WTC11 (cell line): ENCODE data around the gene ATP2C1. TPM values are rescaled to one million over a fixed set of nuclear protein-coding genes. Genes with fewer than 3 reads are reported as not detected.

ENCODE experiments used
- ATAC-seq: fragments of 200-7000 bp; cut with Tn5 transposase; 2 replicates; pipeline ENCODE4 v1.10.0; 2021; ENCODE audit warnings: mild to moderate bottlenecking, moderate library complexity
- CTCF ChIA-PET: fragments of 300-600 bp; sonication (Branson Sonifier 250); formaldehyde crosslinking; loops from one replicate; lab custom pipeline; 2021; ENCODE audit warnings: antibody characterized with exemption; lab: Charles Lee
- POLR2A ChIA-PET: fragments of 350-600 bp; sonication (Branson Sonifier 250); formaldehyde crosslinking; loops from one replicate; lab custom pipeline; 2021; ENCODE audit warnings: antibody characterized with exemption; lab: Charles Lee
- DNase-seq: peaks from one replicate; pipeline ENCODE4 v3.0.0; 2021; ENCODE audit warnings: low spot score
- H3K27ac Mint-ChIP-seq: 2 replicates; pipeline ENCODE4 v1.8.0; 2021; ENCODE audit warnings: mixed read lengths
- H3K27me3 Mint-ChIP-seq: 2 replicates; pipeline ENCODE4 v1.8.0; 2021; ENCODE audit warnings: low read depth, mild to moderate bottlenecking, moderate library complexity, mixed read lengths
- H3K36me3 Mint-ChIP-seq: 2 replicates; pipeline ENCODE4 v1.8.0; 2021; ENCODE audit warnings: mixed read lengths
- H3K4me1 Mint-ChIP-seq: 2 replicates; pipeline ENCODE4 v1.8.0; 2022; ENCODE audit warnings: mixed read lengths
- H3K4me3 Mint-ChIP-seq: 2 replicates; pipeline ENCODE4 v1.8.0; 2021; ENCODE audit warnings: mild to moderate bottlenecking, moderate library complexity, mixed read lengths
- H3K9me3 Mint-ChIP-seq: 2 replicates; pipeline ENCODE4 v1.8.0; 2021; ENCODE audit warnings: mixed read lengths
- ATF1 ChIP-seq: sonication (generic); formaldehyde crosslinking; IDR thresholded peaks from 2 replicates; pipeline ENCODE4 v1.8.1; 2023; ENCODE audit warnings: mild to moderate bottlenecking, moderate library complexity, missing genetic modification reagents
- CREB1 ChIP-seq: sonication (generic); formaldehyde crosslinking; IDR thresholded peaks from 2 replicates; pipeline ENCODE4 v1.8.0; 2023; ENCODE audit warnings: mild to moderate bottlenecking, missing genetic modification reagents
- E2F5 ChIP-seq: sonication (generic); formaldehyde crosslinking; IDR thresholded peaks from 2 replicates; pipeline ENCODE4 v1.8.1; 2022; ENCODE audit warnings: mild to moderate bottlenecking, moderate library complexity, missing genetic modification reagents
- ELF4 ChIP-seq: sonication (generic); formaldehyde crosslinking; IDR thresholded peaks from 2 replicates; pipeline ENCODE4 v1.8.1; 2022; ENCODE audit warnings: low read depth, mild to moderate bottlenecking, moderate library complexity, missing genetic modification reagents
- ETV6 ChIP-seq: sonication (generic); formaldehyde crosslinking; IDR thresholded peaks from 2 replicates; pipeline ENCODE4 v1.8.1; 2022; ENCODE audit warnings: mild to moderate bottlenecking, missing genetic modification reagents
- FOXP4 ChIP-seq: sonication (generic); formaldehyde crosslinking; IDR thresholded peaks from 2 replicates; pipeline ENCODE4 v1.8.0; 2022; ENCODE audit warnings: mild to moderate bottlenecking, missing genetic modification reagents
- GABPB1 ChIP-seq: sonication (generic); formaldehyde crosslinking; IDR thresholded peaks from 2 replicates; pipeline ENCODE4 v1.8.1; 2023; ENCODE audit warnings: mild to moderate bottlenecking, missing genetic modification reagents
- IRF2 ChIP-seq: sonication (generic); formaldehyde crosslinking; IDR thresholded peaks from 2 replicates; pipeline ENCODE4 v1.8.0; 2022; ENCODE audit warnings: low read depth, missing genetic modification reagents, borderline replicate concordance
- MXD4 ChIP-seq: fragments of 250-450 bp; sonication (Bioruptor Pico); IDR thresholded peaks from 2 replicates; pipeline ENCODE4 v1.8.0; 2021; ENCODE audit warnings: mild to moderate bottlenecking, moderate library complexity, borderline replicate concordance
- OVOL2 ChIP-seq: fragments of 250-450 bp; sonication (Bioruptor Pico); IDR thresholded peaks from 2 replicates; pipeline ENCODE4 v1.9.0; 2021; ENCODE audit warnings: mild to moderate bottlenecking, borderline replicate concordance
- TP53 ChIP-seq: sonication (generic); formaldehyde crosslinking; IDR thresholded peaks from 2 replicates; pipeline ENCODE4 v1.8.1; 2023; ENCODE audit warnings: mild to moderate bottlenecking, missing genetic modification reagents
- ZNF121 ChIP-seq: sonication (generic); formaldehyde crosslinking; IDR thresholded peaks from 2 replicates; pipeline ENCODE4 v1.8.0; 2023; ENCODE audit warnings: missing genetic modification reagents
- ZNF423 ChIP-seq: fragments of 250-450 bp; sonication (Bioruptor Pico); IDR thresholded peaks from 2 replicates; pipeline ENCODE4 v2.1.2; 2022; ENCODE audit warnings: mild to moderate bottlenecking, moderate library complexity
- total RNA-seq: library from RNA; stranded (reverse); gene quantifications from 3 replicates; pipeline ENCODE4 v1.2.3, GENCODE V29; 2021
- TF ChIP-seq, protein P1 (sequence below): sonication (generic); formaldehyde crosslinking; conservative IDR thresholded peaks from 2 replicates; pipeline ENCODE4 v1.8.1; 2023; ENCODE audit warnings: mild to moderate bottlenecking, low read depth, missing genetic modification reagents, moderate library complexity
- TF ChIP-seq, protein P2 (sequence below): fragments of 250-450 bp; sonication (Bioruptor Pico); IDR thresholded peaks from 2 replicates; pipeline ENCODE4 v1.9.0; 2021; ENCODE audit warnings: mild to moderate bottlenecking
- TF ChIP-seq, protein P3 (sequence below): sonication (generic); formaldehyde crosslinking; IDR thresholded peaks from 2 replicates; pipeline ENCODE4 v1.8.1; 2023; ENCODE audit warnings: mild to moderate bottlenecking, missing genetic modification reagents
- TF ChIP-seq, protein P4 (sequence below): fragments of 250-450 bp; sonication (Bioruptor Pico); IDR thresholded peaks from 2 replicates; pipeline ENCODE4 v1.8.0; 2021; ENCODE audit warnings: mild to moderate bottlenecking
- TF ChIP-seq, protein P5 (sequence below): sonication (generic); formaldehyde crosslinking; IDR thresholded peaks from 2 replicates; pipeline ENCODE4 v1.8.1; 2023; ENCODE audit warnings: mild to moderate bottlenecking, missing genetic modification reagents, moderate library complexity

Gene ATP2C1
- total RNA-seq, 1 experiment from 2014 or later = 62.5 TPM

DNA sequence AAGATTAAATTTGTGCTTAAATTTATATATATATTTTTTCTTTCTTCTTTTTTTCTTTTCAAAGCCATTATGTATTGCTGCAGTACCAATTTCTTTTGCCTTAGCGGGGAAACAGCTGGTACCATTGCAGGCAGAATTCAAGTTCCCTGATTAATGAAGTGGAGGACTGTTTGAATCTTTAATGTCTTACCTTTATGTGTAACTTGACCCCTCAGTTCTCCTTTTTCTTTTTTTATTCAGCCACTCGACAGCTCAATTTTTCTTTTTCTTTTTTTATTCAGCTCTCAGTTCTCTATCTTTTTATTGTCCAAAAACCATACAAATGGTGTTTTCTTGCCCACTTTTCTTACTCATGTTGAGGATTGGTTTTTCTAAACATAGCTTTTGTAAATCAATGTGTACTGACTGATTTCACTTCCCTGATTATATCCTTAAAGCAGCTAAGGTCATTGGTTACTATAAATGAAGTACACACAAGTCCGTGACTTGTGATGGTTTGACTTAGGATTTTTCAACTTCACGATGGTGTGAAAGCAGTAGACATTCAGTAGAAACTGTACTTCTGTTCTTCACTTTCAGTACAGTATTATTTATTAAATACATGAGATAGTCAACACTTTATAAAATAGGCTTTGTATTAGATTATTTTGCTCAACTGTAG is 22.8 kb downstream of the ATP2C1 start:
- no peak overlapping the region for H3K4me3 Mint-ChIP-seq
- CTCF ChIA-PET = interaction anchor here (1.5 to 1.8 kb wide), 2 partner anchors 11 to 23 kb away, joined by 4 to 8 read pairs; partner anchors contain the start of gene ATP2C1
- POLR2A ChIA-PET = no interaction called here

GRCh38 chr3:130918328-130918727 is 24.4 kb downstream of the ATP2C1 start:
- H3K27ac Mint-ChIP-seq = 0 out of 2 replicates have a peak overlapping the region, but pooled peaks have one; percentile 2
- ATAC-seq = no peak
- peaks cover 5% of the 10 kb centered on the region for H3K4me1 Mint-ChIP-seq
- no peak for DNase-seq
- POLR2A ChIA-PET = interaction anchor here (0.5 kb wide), 1 partner anchor 171 kb away, joined by 3 read pairs; no protein-coding TSS in a partner anchor
- no peaks in the 10 kb centered on the region for H3K27me3 Mint-ChIP-seq
- no peak overlapping the region for H3K4me3 Mint-ChIP-seq
- peaks cover 18% of the 10 kb centered on the region for H3K36me3 Mint-ChIP-seq
- CTCF ChIA-PET = no interaction called here
- H3K9me3 Mint-ChIP-seq = peaks cover 15% of the 10 kb centered on the region
- TF ChIP-seq FOXP4 (CRISPR knock-in tag) = no peak
- no peak for TF ChIP-seq CREB1 (CRISPR knock-in tag)
- no peak for TF ChIP-seq ZNF423 (CRISPR knock-in tag)
- TF ChIP-seq, protein P1, sequence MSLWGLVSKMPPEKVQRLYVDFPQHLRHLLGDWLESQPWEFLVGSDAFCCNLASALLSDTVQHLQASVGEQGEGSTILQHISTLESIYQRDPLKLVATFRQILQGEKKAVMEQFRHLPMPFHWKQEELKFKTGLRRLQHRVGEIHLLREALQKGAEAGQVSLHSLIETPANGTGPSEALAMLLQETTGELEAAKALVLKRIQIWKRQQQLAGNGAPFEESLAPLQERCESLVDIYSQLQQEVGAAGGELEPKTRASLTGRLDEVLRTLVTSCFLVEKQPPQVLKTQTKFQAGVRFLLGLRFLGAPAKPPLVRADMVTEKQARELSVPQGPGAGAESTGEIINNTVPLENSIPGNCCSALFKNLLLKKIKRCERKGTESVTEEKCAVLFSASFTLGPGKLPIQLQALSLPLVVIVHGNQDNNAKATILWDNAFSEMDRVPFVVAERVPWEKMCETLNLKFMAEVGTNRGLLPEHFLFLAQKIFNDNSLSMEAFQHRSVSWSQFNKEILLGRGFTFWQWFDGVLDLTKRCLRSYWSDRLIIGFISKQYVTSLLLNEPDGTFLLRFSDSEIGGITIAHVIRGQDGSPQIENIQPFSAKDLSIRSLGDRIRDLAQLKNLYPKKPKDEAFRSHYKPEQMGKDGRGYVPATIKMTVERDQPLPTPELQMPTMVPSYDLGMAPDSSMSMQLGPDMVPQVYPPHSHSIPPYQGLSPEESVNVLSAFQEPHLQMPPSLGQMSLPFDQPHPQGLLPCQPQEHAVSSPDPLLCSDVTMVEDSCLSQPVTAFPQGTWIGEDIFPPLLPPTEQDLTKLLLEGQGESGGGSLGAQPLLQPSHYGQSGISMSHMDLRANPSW (CRISPR knock-in tag) = no peak
- TF ChIP-seq, protein P2, sequence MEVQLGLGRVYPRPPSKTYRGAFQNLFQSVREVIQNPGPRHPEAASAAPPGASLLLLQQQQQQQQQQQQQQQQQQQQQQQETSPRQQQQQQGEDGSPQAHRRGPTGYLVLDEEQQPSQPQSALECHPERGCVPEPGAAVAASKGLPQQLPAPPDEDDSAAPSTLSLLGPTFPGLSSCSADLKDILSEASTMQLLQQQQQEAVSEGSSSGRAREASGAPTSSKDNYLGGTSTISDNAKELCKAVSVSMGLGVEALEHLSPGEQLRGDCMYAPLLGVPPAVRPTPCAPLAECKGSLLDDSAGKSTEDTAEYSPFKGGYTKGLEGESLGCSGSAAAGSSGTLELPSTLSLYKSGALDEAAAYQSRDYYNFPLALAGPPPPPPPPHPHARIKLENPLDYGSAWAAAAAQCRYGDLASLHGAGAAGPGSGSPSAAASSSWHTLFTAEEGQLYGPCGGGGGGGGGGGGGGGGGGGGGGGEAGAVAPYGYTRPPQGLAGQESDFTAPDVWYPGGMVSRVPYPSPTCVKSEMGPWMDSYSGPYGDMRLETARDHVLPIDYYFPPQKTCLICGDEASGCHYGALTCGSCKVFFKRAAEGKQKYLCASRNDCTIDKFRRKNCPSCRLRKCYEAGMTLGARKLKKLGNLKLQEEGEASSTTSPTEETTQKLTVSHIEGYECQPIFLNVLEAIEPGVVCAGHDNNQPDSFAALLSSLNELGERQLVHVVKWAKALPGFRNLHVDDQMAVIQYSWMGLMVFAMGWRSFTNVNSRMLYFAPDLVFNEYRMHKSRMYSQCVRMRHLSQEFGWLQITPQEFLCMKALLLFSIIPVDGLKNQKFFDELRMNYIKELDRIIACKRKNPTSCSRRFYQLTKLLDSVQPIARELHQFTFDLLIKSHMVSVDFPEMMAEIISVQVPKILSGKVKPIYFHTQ (CRISPR knock-in tag) = no peak
- TF ChIP-seq, protein P3, sequence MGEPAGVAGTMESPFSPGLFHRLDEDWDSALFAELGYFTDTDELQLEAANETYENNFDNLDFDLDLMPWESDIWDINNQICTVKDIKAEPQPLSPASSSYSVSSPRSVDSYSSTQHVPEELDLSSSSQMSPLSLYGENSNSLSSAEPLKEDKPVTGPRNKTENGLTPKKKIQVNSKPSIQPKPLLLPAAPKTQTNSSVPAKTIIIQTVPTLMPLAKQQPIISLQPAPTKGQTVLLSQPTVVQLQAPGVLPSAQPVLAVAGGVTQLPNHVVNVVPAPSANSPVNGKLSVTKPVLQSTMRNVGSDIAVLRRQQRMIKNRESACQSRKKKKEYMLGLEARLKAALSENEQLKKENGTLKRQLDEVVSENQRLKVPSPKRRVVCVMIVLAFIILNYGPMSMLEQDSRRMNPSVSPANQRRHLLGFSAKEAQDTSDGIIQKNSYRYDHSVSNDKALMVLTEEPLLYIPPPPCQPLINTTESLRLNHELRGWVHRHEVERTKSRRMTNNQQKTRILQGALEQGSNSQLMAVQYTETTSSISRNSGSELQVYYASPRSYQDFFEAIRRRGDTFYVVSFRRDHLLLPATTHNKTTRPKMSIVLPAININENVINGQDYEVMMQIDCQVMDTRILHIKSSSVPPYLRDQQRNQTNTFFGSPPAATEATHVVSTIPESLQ (CRISPR knock-in tag) = no peak
- no peak for TF ChIP-seq ELF4 (CRISPR knock-in tag)
- TF ChIP-seq OVOL2 (CRISPR knock-in tag) = no peak

More for the DNA sequence above, 22.8 kb downstream of the ATP2C1 start:
- H3K4me1 Mint-ChIP-seq = peaks cover 5% of the 10 kb centered on the region
- no peak for ATAC-seq
- no peak for DNase-seq
- no peak overlapping the region for H3K27ac Mint-ChIP-seq
- H3K36me3 Mint-ChIP-seq = 0 out of 2 replicates have a peak, but pooled peaks cover 6% of the 10 kb centered on the region
- no peaks in the 10 kb centered on the region for H3K9me3 Mint-ChIP-seq
- TF ChIP-seq TP53 (no peak), E2F5 (no peak), MXD4 (no peak), GABPB1 (CRISPR knock-in tag) (no peak), IRF2 (CRISPR knock-in tag) (no peak), FOXP4 (CRISPR knock-in tag) (no peak), ATF1 (CRISPR knock-in tag) (no peak), ETV6 (no peak), ZNF121 (no peak)
- TF ChIP-seq, protein P4, sequence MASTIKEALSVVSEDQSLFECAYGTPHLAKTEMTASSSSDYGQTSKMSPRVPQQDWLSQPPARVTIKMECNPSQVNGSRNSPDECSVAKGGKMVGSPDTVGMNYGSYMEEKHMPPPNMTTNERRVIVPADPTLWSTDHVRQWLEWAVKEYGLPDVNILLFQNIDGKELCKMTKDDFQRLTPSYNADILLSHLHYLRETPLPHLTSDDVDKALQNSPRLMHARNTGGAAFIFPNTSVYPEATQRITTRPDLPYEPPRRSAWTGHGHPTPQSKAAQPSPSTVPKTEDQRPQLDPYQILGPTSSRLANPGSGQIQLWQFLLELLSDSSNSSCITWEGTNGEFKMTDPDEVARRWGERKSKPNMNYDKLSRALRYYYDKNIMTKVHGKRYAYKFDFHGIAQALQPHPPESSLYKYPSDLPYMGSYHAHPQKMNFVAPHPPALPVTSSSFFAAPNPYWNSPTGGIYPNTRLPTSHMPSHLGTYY (CRISPR knock-in tag) = no peak
- TF ChIP-seq, protein P5, sequence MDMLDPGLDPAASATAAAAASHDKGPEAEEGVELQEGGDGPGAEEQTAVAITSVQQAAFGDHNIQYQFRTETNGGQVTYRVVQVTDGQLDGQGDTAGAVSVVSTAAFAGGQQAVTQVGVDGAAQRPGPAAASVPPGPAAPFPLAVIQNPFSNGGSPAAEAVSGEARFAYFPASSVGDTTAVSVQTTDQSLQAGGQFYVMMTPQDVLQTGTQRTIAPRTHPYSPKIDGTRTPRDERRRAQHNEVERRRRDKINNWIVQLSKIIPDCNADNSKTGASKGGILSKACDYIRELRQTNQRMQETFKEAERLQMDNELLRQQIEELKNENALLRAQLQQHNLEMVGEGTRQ = no peak
- TF ChIP-seq, all 79 proteins: peak for 0
- no peaks in the 10 kb centered on the region for H3K27me3 Mint-ChIP-seq
